ENCODE data around the gene NUPR1. TPM values are rescaled to one million over a fixed set of nuclear protein-coding genes. Genes with fewer than 3 reads are reported as not detected.

The NUPR1 gene, protein sequence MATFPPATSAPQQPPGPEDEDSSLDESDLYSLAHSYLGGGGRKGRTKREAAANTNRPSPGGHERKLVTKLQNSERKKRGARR
- under 1 TPM; 0.28 to 0.63 (median 0.37) TPM for total RNA-seq

DNA sequence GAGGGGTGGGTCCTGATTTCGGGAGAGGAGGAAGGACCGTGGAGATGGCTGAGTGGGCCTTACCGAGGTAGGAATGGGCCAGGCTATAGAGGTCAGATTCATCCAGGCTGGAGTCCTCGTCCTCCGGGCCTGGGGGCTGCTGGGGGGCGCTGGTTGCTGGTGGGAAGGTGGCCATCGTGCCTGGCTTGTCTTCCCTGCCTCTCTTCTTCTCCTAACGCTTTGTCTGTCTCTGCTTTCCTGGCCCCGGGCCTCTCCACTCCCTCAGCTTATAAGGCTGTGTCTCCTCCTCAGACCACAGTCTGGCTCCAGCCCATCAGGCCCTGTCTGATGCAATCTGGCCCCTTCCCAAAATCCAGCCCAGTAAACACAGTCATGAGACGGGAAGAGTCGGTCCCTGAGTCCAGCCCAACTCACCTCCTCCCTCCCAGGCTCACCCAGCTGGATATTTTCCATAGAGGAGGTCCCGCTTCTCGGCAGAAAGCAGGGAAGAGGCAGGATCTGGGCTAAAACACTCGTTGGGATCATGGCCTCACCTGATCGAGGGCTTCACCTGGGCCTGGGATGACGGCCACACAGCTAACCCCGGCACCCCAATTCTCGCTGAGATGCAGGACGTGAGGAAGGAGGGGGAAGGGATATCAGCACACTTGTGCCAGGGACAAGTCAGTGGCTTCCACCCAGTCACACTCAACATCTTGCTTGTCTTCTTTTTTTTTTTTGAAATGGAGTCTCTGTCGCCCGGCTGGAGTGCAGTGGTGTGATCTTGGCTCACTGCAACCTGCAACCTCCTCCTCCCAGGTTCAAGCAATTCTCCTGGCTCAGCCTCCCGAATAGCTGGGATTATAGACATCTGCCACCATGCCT lies at the start of gene NUPR1:
TSS of gene NUPR1 (minus strand) at position 242 of the 864 bp plus-strand sequence. CDS start at position 175, 67 bp downstream.
- peaks cover 30% of the 10 kb centered on the region for H3K4me1 Mint-ChIP-seq (ENCODE audit: low read depth)
- no peak for DNase-seq

DNA sequence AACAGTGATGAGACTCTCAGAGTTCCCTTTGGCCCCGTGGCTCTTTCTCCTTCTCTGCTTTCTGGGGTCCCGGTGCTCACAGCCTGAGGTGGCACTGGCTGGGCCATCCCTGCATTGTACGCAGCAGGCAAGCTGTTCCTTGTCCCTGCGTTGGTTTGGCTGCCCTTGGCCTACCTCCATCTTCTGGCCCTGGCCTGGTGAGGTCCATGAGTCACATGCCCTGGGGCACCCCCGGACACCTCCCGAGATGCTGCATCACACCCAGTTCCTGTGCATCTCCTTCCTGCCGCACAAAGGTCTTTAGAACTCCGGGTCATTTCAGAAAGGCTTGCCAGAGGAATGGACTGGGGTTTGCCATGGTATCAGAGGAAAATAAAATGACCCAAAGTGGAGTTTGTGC lies 48.6 kb upstream of the NUPR1 start:
- H3K9me3 Mint-ChIP-seq = no peaks in the 10 kb centered on the region
- DNase-seq (no peak), ATAC-seq (no peak)
- H3K4me1 Mint-ChIP-seq (ENCODE audit: low read depth) = no peaks in the 10 kb centered on the region
- peaks cover 34% of the 10 kb centered on the region for H3K36me3 Mint-ChIP-seq (ENCODE audit: insufficient read depth)
- H3K4me3 Mint-ChIP-seq = no peak overlapping the region
- H3K27me3 Mint-ChIP-seq (ENCODE audit: low read depth) = no peaks in the 10 kb centered on the region

More for the DNA sequence above, at the start of gene NUPR1:
- Mint-ChIP-seq H3K9me3 (no peaks in the 10 kb centered on the region), H3K27me3 (ENCODE audit: low read depth) (no peaks in the 10 kb centered on the region), H3K36me3 (ENCODE audit: insufficient read depth) (no peaks in the 10 kb centered on the region), H3K4me3 (no peak within 1 kb of the TSS)
- no peak for ATAC-seq

DNA sequence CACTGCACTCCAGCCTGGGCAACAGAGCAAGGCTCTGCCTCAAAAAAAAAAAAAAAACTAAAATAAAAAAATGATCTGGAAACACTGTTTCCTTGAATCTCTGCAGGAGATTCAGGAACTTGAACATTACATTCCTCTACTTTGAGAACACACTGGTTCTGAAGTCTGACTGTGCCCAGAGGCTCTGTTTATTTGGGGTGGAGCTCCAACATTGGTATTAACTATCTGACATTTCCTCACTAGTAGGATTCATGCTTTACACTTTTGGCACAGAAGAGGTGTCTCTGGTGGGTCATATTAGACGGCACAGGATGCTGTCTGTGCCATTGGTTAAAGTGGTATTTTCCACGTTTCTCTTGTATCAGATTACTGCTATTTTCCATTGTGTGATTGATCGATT lies 47.7 kb upstream of the NUPR1 start:
- Mint-ChIP-seq H3K4me1 (ENCODE audit: low read depth) (no peaks in the 10 kb centered on the region), H3K9me3 (no peaks in the 10 kb centered on the region), H3K4me3 (no peak overlapping the region), H3K27me3 (ENCODE audit: low read depth) (no peaks in the 10 kb centered on the region), H3K36me3 (ENCODE audit: insufficient read depth) (peaks cover 36% of the 10 kb centered on the region)
- ATAC-seq (no peak), DNase-seq (no peak)

DNA sequence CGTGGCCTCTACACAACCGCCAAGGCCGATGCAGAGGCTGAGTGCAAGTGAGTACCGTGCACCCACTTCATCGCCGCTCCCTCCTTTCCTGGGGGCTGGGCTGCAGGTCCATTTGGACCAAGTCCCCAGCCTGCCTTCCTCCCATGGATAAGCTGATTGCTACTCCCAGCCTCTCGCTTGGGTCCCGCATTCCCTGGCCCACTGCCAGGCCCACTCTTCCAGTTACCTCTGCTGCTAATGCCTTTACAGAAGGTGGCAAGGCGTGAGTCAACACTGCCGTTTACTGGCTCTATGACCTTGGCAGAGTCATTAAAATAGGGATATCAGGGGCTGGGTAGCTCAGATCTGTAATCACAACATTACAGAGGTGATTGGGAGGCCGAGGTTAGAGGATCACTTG lies 46.9 kb upstream of the NUPR1 start:
- ATAC-seq (no peak), DNase-seq (no peak)
- H3K36me3 Mint-ChIP-seq (ENCODE audit: insufficient read depth) = peaks cover 32% of the 10 kb centered on the region
- no peaks in the 10 kb centered on the region for H3K9me3 Mint-ChIP-seq
- H3K4me1 Mint-ChIP-seq (ENCODE audit: low read depth) = no peaks in the 10 kb centered on the region
- H3K27me3 Mint-ChIP-seq (ENCODE audit: low read depth) = no peaks in the 10 kb centered on the region
- no peak overlapping the region for H3K4me3 Mint-ChIP-seq

DNA sequence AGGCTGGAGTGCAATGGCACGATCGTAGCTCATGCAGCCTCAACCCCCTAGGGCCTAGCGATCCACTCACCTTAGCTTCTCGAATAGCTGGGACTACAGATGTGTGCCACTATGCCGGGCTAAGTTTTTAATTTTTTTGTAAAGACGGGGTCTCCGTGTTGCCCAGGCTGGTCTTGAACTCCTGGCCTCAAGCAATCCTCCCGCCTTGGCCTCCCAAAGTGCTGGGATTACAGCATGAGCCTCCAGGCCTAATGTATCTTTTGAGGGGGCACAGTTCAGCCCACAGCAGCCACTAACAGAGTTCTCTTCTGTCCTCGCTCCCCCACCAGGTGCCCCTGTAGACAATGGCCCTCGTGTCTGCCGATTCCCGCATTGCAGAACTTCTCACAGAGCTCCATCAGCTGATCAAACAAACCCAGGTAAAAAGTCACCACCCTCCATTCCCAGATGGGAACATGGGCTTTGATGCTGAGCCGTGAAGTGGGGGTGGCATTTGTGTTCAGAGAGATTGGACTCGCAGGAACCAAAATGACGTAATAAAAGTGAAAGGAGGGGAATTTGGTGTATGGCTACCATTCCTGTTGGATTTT lies 42.0 kb upstream of the NUPR1 start:
- Mint-ChIP-seq H3K27me3 (ENCODE audit: low read depth) (no peaks in the 10 kb centered on the region), H3K9me3 (no peaks in the 10 kb centered on the region), H3K4me1 (ENCODE audit: low read depth) (peaks cover 2% of the 10 kb centered on the region), H3K4me3 (no peak overlapping the region), H3K36me3 (ENCODE audit: insufficient read depth) (peaks cover 27% of the 10 kb centered on the region)
- no peak for DNase-seq
- ATAC-seq = no peak

DNA sequence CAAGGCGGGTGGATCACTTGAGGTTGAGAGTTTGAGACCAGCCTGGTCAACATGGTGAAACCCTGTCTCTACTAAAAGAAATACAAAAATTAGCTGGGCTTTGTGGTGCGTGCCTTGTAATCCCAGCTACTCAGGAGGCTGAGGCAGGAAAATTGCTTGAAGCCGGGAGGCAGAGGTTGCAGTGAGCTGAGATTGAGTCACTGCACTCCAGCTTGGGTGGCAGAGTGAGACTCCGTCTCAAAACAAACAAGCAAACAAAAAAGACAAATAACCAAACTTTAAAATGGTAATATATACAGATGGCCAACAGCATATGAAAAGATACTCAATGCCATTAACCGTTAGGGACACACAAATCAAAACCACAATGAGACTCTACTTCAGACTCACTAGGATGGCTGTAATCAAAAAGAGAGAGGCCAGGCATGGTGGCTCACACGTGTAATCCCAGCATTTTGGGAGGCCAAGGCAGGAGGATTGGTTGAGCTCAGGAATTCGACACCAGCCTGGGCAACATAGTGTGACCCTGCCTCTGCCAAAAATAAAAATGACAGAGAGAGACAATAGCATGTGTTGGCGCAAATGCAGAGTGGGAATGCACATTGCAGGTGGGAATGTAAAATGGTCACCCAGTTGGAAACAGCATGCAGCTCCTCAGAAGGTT lies 36.8 kb upstream of the NUPR1 start:
- H3K9me3 Mint-ChIP-seq = no peaks in the 10 kb centered on the region
- no peaks in the 10 kb centered on the region for H3K27me3 Mint-ChIP-seq (ENCODE audit: low read depth)
- no peak for DNase-seq
- no peak overlapping the region for H3K4me3 Mint-ChIP-seq
- ATAC-seq = no peak
- H3K4me1 Mint-ChIP-seq (ENCODE audit: low read depth) = peaks cover 23% of the 10 kb centered on the region
- peaks cover 6% of the 10 kb centered on the region for H3K36me3 Mint-ChIP-seq (ENCODE audit: insufficient read depth)

DNA sequence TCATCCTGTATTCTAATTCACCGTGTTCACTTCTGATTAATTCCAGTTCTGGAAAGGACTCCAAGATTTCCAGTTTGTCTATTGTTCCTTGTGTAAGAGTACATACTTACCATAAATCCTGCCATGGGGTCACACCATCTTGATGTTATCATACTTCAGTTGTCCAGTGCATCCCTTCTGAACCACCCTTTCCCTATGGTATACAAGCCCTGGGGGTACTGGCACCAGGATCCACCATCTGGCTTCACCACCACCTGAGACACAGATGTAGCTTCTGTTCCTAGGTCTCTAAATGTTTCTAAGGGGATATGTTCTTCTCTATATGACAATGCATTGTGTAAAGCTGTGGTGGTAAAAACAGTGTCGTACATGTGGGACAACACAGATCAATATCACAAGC lies 36.2 kb upstream of the NUPR1 start:
- Mint-ChIP-seq H3K4me3 (no peak overlapping the region), H3K36me3 (ENCODE audit: insufficient read depth) (peaks cover 6% of the 10 kb centered on the region), H3K27me3 (ENCODE audit: low read depth) (no peaks in the 10 kb centered on the region), H3K9me3 (no peaks in the 10 kb centered on the region), H3K4me1 (ENCODE audit: low read depth) (peaks cover 23% of the 10 kb centered on the region)
- DNase-seq (no peak), ATAC-seq (no peak)

DNA sequence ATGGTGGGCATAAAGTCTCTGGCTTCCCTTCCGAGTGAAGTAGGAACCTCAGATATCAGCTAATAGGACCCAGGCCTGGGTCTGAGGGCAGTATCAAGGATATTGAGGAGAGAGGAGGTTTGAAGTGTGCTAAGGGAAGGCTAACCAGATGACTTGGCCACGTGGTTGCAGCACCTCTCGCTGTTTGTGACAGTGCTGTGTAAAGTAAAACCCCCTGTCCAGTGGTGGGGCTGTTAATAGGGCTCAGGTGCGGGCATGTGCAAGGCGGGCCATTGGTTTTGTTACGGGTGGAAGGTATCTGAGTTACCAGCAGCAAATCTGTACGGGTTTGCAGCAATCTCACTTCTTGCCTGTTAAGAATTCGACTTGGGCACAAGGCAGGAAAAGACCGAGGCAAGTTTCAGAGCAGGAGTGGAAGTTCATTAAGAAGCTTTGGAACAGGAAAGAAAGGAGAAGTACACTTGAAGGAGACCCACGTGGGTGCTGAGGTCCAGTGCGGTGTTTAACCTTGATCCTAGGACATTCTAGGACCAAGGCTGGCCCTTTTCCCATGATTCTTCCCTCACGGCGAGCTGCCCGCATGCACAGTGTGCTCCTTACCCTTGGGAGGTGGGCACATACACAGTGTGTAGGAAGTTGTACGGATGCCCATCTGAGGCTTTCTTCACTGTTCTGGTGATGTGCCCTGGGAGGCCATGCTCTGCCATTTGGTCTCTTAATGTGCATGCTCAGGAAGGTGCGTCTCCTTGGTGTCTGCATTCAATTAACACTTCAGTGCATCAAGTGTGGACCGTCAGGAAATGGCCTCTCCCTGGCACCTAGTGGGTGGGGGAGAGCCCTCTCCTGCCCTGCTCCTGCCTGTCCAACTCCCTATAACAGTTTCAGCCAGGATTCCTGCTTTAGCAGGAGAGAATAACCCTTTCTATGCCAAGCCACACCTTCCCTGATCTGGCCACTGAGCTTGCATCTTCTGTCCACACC lies 35.3 kb upstream of the NUPR1 start:
- Mint-ChIP-seq H3K4me1 (ENCODE audit: low read depth) (peaks cover 24% of the 10 kb centered on the region), H3K27me3 (ENCODE audit: low read depth) (no peaks in the 10 kb centered on the region), H3K9me3 (no peaks in the 10 kb centered on the region), H3K4me3 (no peak overlapping the region), H3K36me3 (ENCODE audit: insufficient read depth) (peaks cover 6% of the 10 kb centered on the region)
- no peak for ATAC-seq
- no peak for DNase-seq

DNA sequence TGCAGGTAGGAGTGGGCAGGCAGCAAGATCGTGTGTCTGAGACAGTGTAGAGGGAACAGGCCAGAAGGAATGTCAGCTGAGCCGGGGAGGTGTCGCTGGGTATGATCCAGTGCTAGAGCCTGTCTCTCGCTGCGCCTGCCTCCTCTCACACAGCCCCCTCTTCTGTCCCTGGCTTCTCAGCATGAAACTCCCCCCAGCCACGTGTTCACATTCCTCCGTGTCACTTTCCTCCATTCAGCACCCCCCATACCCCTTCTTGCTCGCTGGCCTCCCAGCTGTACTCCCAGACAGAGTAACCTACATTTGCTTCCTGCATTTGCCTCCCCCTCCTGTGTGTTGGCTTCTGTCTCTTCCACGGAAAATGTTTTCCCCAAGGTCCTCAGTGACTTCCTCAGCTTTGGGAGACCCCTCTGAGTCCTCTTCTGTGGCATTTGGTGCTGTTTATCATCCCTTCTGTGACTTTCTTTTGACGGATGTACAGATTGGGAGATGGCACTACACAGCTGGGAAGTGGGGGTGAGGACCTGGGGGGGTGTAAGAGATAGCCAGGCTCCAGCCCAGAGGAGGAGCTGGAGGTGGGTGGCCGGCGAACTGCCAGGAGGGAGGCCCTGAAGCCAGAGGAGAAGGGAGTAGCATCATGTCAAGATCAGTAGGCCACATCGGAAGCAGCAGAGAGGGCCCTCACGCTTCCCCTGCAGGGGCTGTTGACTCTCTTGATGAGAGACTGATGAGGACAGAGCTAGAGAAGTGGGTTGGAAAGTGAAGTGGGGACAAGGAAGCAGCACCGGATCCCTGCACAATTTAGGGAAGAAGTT lies 34.1 kb upstream of the NUPR1 start:
- DNase-seq (no peak), ATAC-seq (no peak)
- peaks cover 4% of the 10 kb centered on the region for H3K36me3 Mint-ChIP-seq (ENCODE audit: insufficient read depth)
- H3K4me1 Mint-ChIP-seq (ENCODE audit: low read depth) = peaks cover 25% of the 10 kb centered on the region
- no peaks in the 10 kb centered on the region for H3K27me3 Mint-ChIP-seq (ENCODE audit: low read depth)
- H3K9me3 Mint-ChIP-seq = no peaks in the 10 kb centered on the region
- H3K4me3 Mint-ChIP-seq = no peak overlapping the region

DNA sequence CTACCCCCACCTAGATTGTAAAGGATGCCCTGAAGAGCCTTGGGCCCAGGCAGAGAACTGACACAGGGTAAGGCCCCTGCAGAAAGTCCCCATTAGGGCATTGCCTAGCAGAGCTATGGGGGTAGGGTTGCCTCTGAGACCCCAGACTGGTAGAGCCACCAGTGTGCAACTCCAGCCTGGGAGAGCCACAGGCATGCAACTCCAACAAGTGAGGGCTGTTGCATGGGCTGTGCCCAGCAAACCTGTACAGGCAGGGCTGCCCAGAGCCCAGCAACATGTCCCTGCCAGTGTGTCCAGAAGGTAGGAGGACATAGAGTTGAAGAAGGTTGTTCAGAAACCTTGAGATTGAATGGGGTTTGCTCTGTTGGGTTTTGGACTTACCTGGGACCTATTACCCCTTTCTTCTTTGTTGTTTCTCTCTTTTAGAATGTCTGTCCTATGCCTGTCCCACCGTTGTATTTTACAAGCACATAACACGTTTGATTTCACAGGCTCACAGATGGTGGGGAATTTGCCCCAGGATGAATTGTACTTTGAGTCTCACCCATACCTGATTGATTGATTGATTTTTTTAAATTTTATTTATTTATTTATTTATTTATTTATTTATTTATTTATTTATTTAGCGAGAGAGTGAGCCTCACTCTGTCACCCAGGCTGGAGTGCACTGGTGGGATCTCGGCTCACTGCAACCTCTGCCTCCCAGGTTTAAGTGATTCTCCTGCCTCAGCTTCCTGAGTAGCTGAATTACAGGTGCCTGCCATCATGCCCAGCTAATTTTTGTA lies 31.4 kb upstream of the NUPR1 start:
- Mint-ChIP-seq H3K27me3 (ENCODE audit: low read depth) (no peaks in the 10 kb centered on the region), H3K4me3 (no peak overlapping the region), H3K36me3 (ENCODE audit: insufficient read depth) (peaks cover 13% of the 10 kb centered on the region), H3K4me1 (ENCODE audit: low read depth) (peaks cover 29% of the 10 kb centered on the region), H3K9me3 (peaks cover 11% of the 10 kb centered on the region)
- no peak for ATAC-seq
- DNase-seq = no peak

DNA sequence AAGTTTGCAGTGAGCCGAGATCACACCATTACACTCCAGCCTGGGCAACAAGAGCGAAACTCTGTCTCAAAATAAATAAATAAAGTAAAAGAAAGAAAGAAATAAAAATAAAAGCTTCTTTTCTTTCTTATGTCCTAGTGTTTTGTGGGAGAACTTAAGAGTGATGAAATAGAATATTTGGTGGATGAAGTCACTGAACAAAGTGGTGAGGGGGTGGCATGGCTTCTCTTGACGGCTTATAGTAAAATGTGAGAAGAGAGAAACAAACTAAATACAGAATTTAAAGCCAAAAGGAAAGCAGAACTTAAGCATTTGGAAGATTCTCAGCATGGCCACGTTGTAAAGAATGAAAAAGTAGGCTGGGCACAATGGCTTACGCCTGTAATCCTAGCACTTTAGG lies 30.2 kb upstream of the NUPR1 start:
- Mint-ChIP-seq H3K4me1 (ENCODE audit: low read depth) (peaks cover 27% of the 10 kb centered on the region), H3K4me3 (no peak overlapping the region), H3K9me3 (peaks cover 11% of the 10 kb centered on the region), H3K27me3 (ENCODE audit: low read depth) (no peaks in the 10 kb centered on the region), H3K36me3 (ENCODE audit: insufficient read depth) (peaks cover 15% of the 10 kb centered on the region)
- ATAC-seq (no peak), DNase-seq (no peak)

DNA sequence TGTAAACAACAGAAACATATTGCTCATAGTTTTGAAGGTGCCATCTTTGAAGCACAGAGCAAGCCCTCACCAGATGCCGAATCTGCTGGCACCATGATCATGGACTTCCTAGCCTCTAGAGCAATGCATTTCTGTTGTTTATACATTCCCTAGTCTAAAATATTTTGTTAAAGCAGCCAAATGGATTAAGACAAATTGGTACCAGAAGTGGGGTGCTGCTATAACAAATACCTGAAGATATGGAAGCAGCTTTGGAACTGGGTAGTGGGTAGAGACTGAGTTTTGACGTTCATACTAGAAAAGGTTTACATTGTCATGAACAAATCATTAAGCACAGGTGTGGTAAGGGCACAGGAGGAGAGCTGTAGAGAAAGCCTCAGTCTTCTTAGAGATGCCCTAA lies 28.5 kb upstream of the NUPR1 start:
- DNase-seq (no peak), ATAC-seq (no peak)
- Mint-ChIP-seq H3K36me3 (ENCODE audit: insufficient read depth) (peaks cover 15% of the 10 kb centered on the region), H3K4me3 (no peak overlapping the region), H3K9me3 (peaks cover 11% of the 10 kb centered on the region), H3K27me3 (ENCODE audit: low read depth) (no peaks in the 10 kb centered on the region), H3K4me1 (ENCODE audit: low read depth) (peaks cover 18% of the 10 kb centered on the region)
